SJCRH30 (cell line): ENCODE results near the gene CCDC70. TPM values are rescaled to one million over a fixed set of nuclear protein-coding genes. Genes with fewer than 3 reads are reported as not detected.
"Not testable (repeated sequence)": the region's sequence is repeated elsewhere in the genome, so short reads cannot be mapped to it uniquely, and the experiment has no call there.

Source experiments
- DNase-seq, 2 experiments: peaks; one replicate each; pipeline ENCODE4 v3.0.0-alpha.2; 2015 to 2020
- H3K27ac ChIP-seq: fragments of 250-450 bp; sonication (Bioruptor Pico); 2 replicates; pipeline ENCODE4 v1.5.1; 2020; ENCODE audit warnings: mild to moderate bottlenecking, moderate library complexity
- H3K27me3 ChIP-seq: fragments of 250-450 bp; sonication (Bioruptor Pico); 2 replicates; pipeline ENCODE4 v1.5.1; 2020; ENCODE audit warnings: mild to moderate bottlenecking, moderate library complexity
- H3K36me3 ChIP-seq: fragments of 250-450 bp; sonication (Bioruptor Pico); 2 replicates; pipeline ENCODE4 v1.5.1; 2020; ENCODE audit warnings: mild to moderate bottlenecking, moderate library complexity
- H3K4me1 ChIP-seq: fragments of 250-450 bp; sonication (Bioruptor Pico); 2 replicates; pipeline ENCODE4 v1.5.1; 2020; ENCODE audit warnings: mild to moderate bottlenecking, moderate library complexity
- H3K4me3 ChIP-seq: fragments of 250-450 bp; sonication (Bioruptor Pico); 2 replicates; pipeline ENCODE4 v1.5.1; 2020; ENCODE audit warnings: mild to moderate bottlenecking, moderate library complexity
- H3K9me3 ChIP-seq: fragments of 250-450 bp; sonication (Bioruptor Pico); replicated peaks from 2 replicates; pipeline ENCODE4 v1.5.1; 2020; ENCODE audit warnings: mild to moderate bottlenecking, moderate library complexity
- total RNA-seq: library from RNA; depleted of rRNA; stranded (reverse); fragments of >200 nt; shearing (Covaris generic); gene quantifications from 2 replicates; pipeline ENCODE4 v1.2.3, GENCODE V29; 2014

The CCDC70 gene
- total RNA-seq, 1 experiment from 2014 or later, result not detected

DNA sequence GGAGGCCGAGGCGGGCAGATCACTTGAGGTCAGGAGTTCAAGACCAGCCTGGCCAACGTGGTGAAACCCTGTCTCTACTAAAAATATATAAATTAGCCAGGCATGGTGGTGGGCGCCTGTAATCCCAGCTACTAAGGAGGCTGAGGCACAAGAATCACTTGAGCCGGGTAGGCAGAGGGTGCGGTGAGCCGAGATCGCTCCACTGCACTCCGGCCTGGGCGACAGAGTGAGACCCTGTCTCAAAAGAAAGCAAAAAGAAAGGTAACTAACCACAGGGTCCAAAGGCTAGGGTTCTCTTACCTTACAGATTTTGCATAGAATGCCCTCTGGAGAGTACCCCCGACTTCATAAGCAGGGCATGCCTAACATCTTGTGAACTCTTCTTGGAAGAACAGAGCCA lies 37.1 kb upstream of the CCDC70 start:
- not testable (repeated sequence) for H3K9me3 ChIP-seq, H3K27ac ChIP-seq, DNase-seq, H3K36me3 ChIP-seq, H3K4me1 ChIP-seq, H3K27me3 ChIP-seq, H3K4me3 ChIP-seq

DNA sequence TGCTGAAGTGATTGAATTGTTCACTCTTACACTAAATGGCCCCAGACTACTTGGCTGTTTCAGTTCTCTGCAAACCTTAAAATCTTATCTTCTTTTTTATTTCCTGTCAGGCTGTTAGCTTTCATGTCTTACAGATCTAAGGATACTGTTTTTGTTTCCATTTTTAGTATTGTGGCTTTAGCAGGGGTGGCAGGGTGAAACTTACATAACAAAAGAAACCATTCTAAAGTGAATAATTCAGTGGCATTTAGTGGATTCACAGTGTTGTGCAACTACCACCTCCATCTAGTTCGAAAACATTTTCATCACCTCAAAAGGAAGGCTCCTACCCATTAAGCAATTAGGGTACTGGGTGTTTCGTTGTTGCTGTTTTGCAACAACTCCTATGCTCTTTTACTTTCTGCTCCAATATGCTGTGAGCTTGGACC lies 36.6 kb upstream of the CCDC70 start:
- Histone ChIP-seq H3K27ac (no peak overlapping the region), H3K9me3 (no peaks in the 10 kb centered on the region)

GRCh38 chr13:51825681-51826254 lies 36.0 kb upstream of the CCDC70 start:
- Histone ChIP-seq H3K4me1 (no peaks in the 10 kb centered on the region), H3K27me3 (no peaks in the 10 kb centered on the region), H3K36me3 (no peaks in the 10 kb centered on the region), H3K4me3 (no peak overlapping the region), H3K9me3 (no peaks in the 10 kb centered on the region), H3K27ac (no peak overlapping the region)
- DNase-seq, result no peak

More for the DNA sequence above, 36.6 kb upstream of the CCDC70 start:
- H3K27me3 ChIP-seq, result no peaks in the 10 kb centered on the region
- no peak overlapping the region for H3K4me3 ChIP-seq
- no peaks in the 10 kb centered on the region for H3K36me3 ChIP-seq
- no peaks in the 10 kb centered on the region for H3K4me1 ChIP-seq
- no peak for DNase-seq

DNA sequence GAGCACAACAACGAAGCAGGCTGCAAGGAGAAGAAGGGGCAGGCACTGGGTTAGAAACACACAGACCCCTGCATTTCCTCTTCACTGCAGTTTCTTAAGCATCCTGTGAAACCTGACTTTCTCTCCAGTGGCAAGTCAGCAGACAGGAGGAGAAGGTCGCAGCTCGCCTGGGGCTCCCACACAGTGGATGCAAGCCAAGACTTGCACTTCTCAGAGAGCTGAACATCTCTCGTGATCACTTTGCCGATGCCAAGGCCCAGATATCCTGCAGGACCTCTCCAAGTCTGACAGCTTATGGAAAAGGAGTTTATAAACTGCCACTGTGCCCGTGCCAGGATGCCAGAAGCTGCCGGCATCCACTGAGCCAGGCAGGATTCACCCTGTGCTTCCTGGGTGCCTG lies 35.2 kb upstream of the CCDC70 start:
- H3K27me3 ChIP-seq, result no peaks in the 10 kb centered on the region
- H3K9me3 ChIP-seq, result no peaks in the 10 kb centered on the region
- no peak overlapping the region for H3K27ac ChIP-seq
- DNase-seq, result no peak
- no peaks in the 10 kb centered on the region for H3K36me3 ChIP-seq
- H3K4me3 ChIP-seq, result no peak overlapping the region
- H3K4me1 ChIP-seq, result no peaks in the 10 kb centered on the region

- no peaks in the 10 kb centered on the region for H3K27me3 ChIP-seq
- no peak for DNase-seq
- no peak overlapping the region for H3K4me3 ChIP-seq
- H3K27ac ChIP-seq, result no peak overlapping the region
- no peaks in the 10 kb centered on the region for H3K9me3 ChIP-seq
- no peaks in the 10 kb centered on the region for H3K4me1 ChIP-seq
- no peaks in the 10 kb centered on the region for H3K36me3 ChIP-seq
These were observed 34.5 kb upstream of the CCDC70 start for GRCh38 chr13:51827254-51827653.

DNA sequence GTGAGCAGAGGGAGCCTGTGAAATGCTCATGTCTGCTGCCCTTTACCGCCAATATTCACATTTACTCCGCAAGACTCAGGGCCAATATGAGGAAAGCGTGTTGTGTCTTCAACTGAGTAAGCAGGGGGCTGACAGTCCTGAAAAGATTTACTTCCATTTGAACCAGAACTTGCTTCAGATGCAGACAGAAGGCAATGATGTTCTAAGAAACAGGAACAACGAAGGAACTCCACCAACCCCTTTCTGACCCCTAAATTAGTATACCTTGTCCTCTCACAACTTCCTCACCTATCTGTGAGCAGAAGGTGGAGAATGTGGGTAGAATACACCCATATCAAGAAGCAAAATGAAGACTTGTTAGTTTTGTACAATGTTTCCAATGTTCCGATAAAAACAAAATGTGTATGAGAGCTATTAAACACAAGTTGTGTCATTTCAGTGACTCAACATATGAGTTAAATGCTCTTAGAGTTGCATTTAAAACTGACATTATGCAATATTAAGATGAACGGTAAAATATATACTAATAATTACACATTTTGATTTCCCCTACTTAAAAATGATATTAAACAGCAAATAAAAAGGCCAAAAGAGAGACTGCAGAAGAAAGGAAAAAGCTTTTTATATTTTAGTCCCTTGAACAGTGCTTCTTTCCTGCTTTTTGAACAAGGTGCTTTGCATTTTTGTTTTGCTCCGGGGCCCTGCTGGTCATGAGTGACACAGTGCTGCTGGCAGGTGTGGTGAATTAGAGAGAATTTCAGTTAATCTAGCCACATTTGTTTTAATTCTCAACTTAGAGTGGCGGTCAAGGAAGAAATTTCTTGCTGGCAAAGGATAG lies 32.8 kb upstream of the CCDC70 start:
- H3K36me3 ChIP-seq, result no peaks in the 10 kb centered on the region
- no peak for DNase-seq
- H3K27me3 ChIP-seq, result no peaks in the 10 kb centered on the region
- no peaks in the 10 kb centered on the region for H3K4me1 ChIP-seq
- no peak overlapping the region for H3K27ac ChIP-seq
- H3K4me3 ChIP-seq, result no peak overlapping the region
- H3K9me3 ChIP-seq, result no peaks in the 10 kb centered on the region

DNA sequence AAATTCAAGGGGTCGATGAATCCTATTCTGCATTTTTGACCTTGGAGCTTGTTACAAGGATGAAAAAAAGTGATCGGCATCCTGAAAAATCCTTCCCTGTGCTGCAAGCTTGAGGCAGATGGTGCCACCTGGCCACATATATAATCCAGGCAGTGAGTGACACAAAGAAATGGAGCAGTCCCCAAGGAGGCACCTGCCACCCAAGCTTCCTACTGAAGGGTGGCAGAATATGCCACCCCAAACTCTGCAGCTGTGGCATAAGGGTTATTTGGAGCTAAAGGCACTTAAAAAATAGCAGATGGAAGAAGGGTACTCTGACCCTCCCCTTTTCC lies 32.2 kb upstream of the CCDC70 start:
- no peaks in the 10 kb centered on the region for H3K36me3 ChIP-seq
- no peak overlapping the region for H3K27ac ChIP-seq
- no peak overlapping the region for H3K4me3 ChIP-seq
- no peaks in the 10 kb centered on the region for H3K4me1 ChIP-seq
- DNase-seq, result no peak
- no peaks in the 10 kb centered on the region for H3K9me3 ChIP-seq
- no peaks in the 10 kb centered on the region for H3K27me3 ChIP-seq

DNA sequence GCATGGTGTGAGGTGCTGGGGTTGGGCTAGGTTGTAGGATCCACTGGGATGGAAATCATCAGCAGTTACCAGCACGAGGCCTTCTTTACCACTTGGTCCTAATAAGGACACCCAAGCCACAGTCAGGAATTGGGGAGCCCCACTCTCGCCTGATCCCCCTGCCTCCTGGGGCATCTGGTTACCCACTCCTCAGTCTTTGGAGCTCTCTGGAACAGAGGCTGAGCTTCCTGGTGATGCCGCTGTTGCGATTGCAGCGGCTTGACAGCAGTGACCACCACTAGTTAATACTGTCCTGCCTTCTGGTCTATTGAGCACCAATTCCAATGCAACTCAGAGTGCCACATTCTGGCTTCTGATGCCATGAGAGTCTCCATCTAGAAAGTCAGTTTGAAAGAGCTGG lies 30.2 kb upstream of the CCDC70 start:
- Histone ChIP-seq H3K27me3 (no peaks in the 10 kb centered on the region), H3K4me3 (no peak overlapping the region), H3K36me3 (no peaks in the 10 kb centered on the region), H3K9me3 (no peaks in the 10 kb centered on the region), H3K4me1 (no peaks in the 10 kb centered on the region), H3K27ac (no peak overlapping the region)
- DNase-seq, result no peak

- no peaks in the 10 kb centered on the region for H3K27me3 ChIP-seq
- DNase-seq, result peak; percentile 17 to 50
- no peaks in the 10 kb centered on the region for H3K4me1 ChIP-seq
These were observed 29.2 kb upstream of the CCDC70 start for GRCh38 chr13:51832471-51833152.

GRCh38 chr13:51833980-51834379 lies 27.8 kb upstream of the CCDC70 start:
- no peak for DNase-seq
- H3K36me3 ChIP-seq, result no peaks in the 10 kb centered on the region
- no peak overlapping the region for H3K27ac ChIP-seq

More at GRCh38 chr13:51832471-51833152, 29.2 kb upstream of the CCDC70 start:
- no peak overlapping the region for H3K27ac ChIP-seq
- H3K36me3 ChIP-seq, result no peaks in the 10 kb centered on the region
- no peaks in the 10 kb centered on the region for H3K9me3 ChIP-seq
- H3K4me3 ChIP-seq, result no peak overlapping the region

GRCh38 chr13:51834581-51835171 lies 27.1 kb upstream of the CCDC70 start:
- Histone ChIP-seq H3K4me3 (no peak overlapping the region), H3K9me3 (no peaks in the 10 kb centered on the region), H3K27me3 (no peaks in the 10 kb centered on the region), H3K4me1 (no peaks in the 10 kb centered on the region), H3K36me3 (no peaks in the 10 kb centered on the region), H3K27ac (no peak overlapping the region)
- peak; percentile 11 to 20 for DNase-seq

More at GRCh38 chr13:51833980-51834379, 27.8 kb upstream of the CCDC70 start:
- Histone ChIP-seq H3K9me3 (no peaks in the 10 kb centered on the region), H3K27me3 (no peaks in the 10 kb centered on the region), H3K4me3 (no peak overlapping the region), H3K4me1 (no peaks in the 10 kb centered on the region)

DNA sequence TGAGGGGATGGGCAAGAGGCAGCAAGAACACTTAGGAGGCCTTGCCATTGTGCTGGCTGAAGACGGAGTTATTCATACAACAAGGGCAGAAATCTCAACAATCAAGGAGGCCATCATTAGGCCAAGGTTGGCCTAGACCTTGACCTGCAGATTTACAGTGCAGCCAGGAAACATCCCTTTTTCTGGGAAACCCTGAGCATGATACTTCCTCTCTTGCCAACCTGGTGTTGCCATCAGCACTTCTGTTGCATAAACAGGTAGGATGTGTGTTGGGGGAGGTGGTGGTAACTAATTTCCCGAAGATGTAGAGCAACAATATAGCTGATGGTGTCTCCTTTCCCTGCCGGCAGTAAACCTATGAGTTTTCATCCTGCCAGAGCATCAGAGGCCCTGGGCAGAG lies 24.8 kb upstream of the CCDC70 start:
- no peak for DNase-seq
- Histone ChIP-seq H3K4me1 (no peaks in the 10 kb centered on the region), H3K27ac (no peak overlapping the region)

DNA sequence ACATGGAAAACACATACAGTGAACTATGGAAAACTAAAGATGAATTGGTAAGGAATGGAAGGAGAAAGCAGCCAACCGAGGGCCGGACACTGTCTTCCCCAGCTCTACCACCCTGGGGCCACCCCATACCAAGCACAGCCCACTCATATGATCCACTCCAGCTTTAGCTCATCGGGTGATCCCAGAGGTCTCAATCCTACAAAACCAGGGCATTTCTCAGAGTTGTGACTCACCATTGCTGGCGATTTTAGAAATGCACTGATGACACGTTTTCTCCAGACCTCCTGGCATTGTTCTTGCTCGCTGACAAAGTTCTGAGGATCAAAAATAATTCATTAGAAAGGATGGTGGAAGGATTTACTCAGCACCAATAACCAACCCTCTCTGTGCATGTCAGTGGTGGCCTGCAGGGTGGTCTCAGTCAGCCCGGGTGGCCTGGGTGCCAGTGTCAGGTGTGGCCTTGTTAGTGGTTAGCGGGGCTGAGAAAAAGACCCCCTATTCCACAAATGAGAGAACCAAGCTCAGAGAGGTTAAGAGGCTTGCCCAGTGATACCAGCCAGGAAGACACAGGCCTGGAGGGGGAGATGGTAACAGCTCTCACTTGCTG lies 23.4 kb upstream of the CCDC70 start:
- Histone ChIP-seq H3K4me3 (no peak overlapping the region), H3K27me3 (no peaks in the 10 kb centered on the region), H3K27ac (no peak overlapping the region), H3K9me3 (no peaks in the 10 kb centered on the region), H3K36me3 (no peaks in the 10 kb centered on the region), H3K4me1 (no peaks in the 10 kb centered on the region)
- no peak for DNase-seq

More for the DNA sequence above, 24.8 kb upstream of the CCDC70 start:
- Histone ChIP-seq H3K4me3 (no peak overlapping the region), H3K9me3 (no peaks in the 10 kb centered on the region), H3K36me3 (no peaks in the 10 kb centered on the region), H3K27me3 (no peaks in the 10 kb centered on the region)

DNA sequence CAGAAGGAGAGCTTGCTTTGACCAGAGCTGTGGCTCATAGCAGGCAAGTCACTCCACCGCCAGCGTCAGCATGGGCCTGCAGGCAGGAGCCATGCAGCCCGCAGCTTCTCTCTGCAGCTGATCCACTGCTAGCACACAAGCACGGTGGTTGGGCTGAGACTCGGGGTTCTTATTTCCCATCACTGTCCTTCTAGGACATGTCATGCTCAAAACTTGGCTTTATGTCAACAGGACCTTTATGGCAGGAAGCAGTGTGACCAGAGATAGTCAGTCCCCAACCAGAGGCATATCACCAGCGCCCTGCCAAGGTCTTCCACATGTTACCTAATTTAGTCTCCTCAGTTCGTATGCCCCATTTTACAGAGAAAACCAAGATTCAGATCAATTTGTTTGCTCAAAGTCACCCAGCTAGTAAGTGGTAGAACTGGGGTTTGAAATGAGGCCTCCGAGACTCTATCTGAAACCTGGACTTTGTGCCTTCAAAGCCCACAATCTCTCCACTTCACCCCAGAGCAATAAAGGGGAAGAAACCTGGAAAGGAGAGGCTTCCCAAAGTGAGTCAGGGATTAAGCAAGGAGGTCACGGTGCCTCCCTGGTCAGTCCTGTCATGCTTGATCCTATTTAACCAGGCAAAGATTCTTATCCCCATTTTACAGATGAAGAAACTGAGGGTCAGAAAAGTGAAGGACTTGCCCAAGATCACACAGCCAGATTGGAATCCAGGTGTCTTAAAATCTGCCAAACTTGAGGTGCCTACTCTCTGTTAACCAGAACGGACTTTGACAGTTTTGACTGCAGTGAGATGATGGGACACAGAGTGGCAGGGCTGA lies 21.8 kb upstream of the CCDC70 start:
- DNase-seq, result no peak
- no peaks in the 10 kb centered on the region for H3K9me3 ChIP-seq
- no peaks in the 10 kb centered on the region for H3K4me1 ChIP-seq
- no peaks in the 10 kb centered on the region for H3K36me3 ChIP-seq
- H3K4me3 ChIP-seq, result no peak overlapping the region
- no peaks in the 10 kb centered on the region for H3K27me3 ChIP-seq
- no peak overlapping the region for H3K27ac ChIP-seq
